ENCODE results near the gene PDCL2. TPM values are rescaled to one million over a fixed set of nuclear protein-coding genes. Genes with fewer than 3 reads are reported as not detected.

Gene PDCL2, protein sequence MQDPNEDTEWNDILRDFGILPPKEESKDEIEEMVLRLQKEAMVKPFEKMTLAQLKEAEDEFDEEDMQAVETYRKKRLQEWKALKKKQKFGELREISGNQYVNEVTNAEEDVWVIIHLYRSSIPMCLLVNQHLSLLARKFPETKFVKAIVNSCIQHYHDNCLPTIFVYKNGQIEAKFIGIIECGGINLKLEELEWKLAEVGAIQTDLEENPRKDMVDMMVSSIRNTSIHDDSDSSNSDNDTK
- total RNA-seq (not detected), polyA plus RNA-seq (ENCODE audit: insufficient read depth, low read depth, low replicate concordance) (not detected)
- long read RNA-seq, donor 1, result 0 reads
- long read RNA-seq, donor 2, result 0 reads
- long read RNA-seq, donor 3, result 0 reads
- long read RNA-seq, donor 4, result 0 reads
- long read RNA-seq, donor 5, result 0 reads
- long read RNA-seq, donor 6, result 0 reads
- long read RNA-seq, donor 7, result 0 reads
- long read RNA-seq, donor 8, result 0 reads
- long read RNA-seq, donor 9, result 0 reads
- long read RNA-seq, donor 10, result 0 reads

DNA sequence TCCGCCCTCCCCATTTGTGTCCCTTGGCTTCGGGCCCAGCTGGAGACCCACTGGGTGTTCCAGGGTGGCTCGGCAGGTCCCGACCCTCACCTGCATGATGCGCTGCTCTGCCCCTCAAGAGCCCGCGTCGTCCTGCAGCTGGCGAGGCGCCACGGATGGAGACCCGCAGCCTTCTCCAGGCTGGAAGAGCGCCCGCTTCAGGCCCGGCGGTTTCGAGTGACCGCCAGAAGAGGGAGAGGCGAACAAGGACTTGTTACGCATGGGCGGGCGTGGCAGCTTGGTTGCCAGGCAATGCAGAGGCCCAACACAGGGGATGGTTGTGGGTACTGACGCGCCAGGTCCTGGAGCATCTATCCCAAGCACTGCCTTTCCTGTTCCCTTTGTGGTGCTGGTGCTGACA, at the start of gene PDCL2:
Gene PDCL2, minus strand, starts transcription at position 232 of the 400 bp plus-strand sequence. Its CDS starts 136 bp downstream, at position 96.
- Histone ChIP-seq H3K36me3 (ENCODE audit: control insufficient read depth in 2 of 3, insufficient read depth in 3 of 3, low read length in 3 of 3) (no peaks in the 10 kb centered on the region), H3K4me3 (ENCODE audit: low read length in 3 of 3) (no peak within 1 kb of the TSS), H3K27me3 (ENCODE audit: control insufficient read depth, insufficient read depth, low read length) (no peaks in the 10 kb centered on the region), H3K4me1 (ENCODE audit: control insufficient read depth in 2 of 3, insufficient read depth in 2 of 3, low read depth in 1 of 3, low read length in 3 of 3) (no peaks in the 10 kb centered on the region), H3K9ac (ENCODE audit: low read length in 3 of 3) (no peak within 1 kb of the TSS), H3K9me3 (ENCODE audit: control insufficient read depth in 2 of 3, insufficient read depth in 1 of 3, low read length in 3 of 3) (peaks cover 0 to 3% (median 0%) of the 10 kb centered on the region in 3 donors), H3K27ac (ENCODE audit: low read depth in 2 of 2, low read length in 2 of 2) (no peak within 1 kb of the TSS)
- intact Hi-C loops (cut with DNase I), result no loop called here
- TF ChIP-seq CTCF (IDR thresholded peaks at IDR 0.05; ENCODE audit: borderline replicate concordance, extremely low read depth, insufficient read depth), result no peak
- peak in 1 of 5 donors; percentile 9 for DNase-seq
- FAIRE-seq, result no peak

DNA sequence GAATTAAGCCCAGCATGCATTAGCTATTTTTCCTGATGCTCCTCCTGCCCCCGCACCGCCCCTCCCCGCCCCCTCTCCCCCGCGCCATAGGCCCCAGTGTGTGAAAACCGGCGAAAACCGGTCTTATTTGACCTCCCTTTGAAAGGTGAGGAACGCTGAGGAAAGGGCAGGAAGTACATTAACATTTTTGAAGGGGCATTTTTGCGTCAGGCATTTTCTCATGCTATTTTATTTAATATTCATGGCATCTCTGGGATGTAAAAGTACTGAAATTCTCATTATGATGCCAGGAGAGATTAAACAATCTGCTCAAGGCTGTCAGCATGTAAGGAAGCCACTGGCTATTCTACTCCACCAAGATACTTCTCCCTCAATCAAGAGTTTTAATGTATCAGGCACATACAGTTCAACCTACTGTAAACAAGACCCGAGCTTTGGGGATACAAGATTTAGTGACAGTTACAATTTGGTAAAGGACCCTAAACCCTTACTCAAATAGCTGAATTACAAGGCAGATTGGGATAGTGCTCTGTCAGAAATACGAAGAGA, 45.3 kb upstream of the PDCL2 start:
- Histone ChIP-seq H3K27me3 (ENCODE audit: control insufficient read depth, insufficient read depth, low read length) (peaks cover 8% of the 10 kb centered on the region), H3K4me1 (ENCODE audit: control insufficient read depth in 2 of 3, insufficient read depth in 2 of 3, low read depth in 1 of 3, low read length in 3 of 3) (peaks cover 0 to 7% (median 3%) of the 10 kb centered on the region in 3 donors), H3K27ac (ENCODE audit: low read depth in 2 of 2, low read length in 2 of 2) (no peak overlapping the region), H3K4me3 (ENCODE audit: low read length in 3 of 3) (no peak overlapping the region), H3K9me3 (ENCODE audit: control insufficient read depth in 2 of 3, insufficient read depth in 1 of 3, low read length in 3 of 3) (no peaks in the 10 kb centered on the region), H3K9ac (ENCODE audit: low read length in 3 of 3) (no peak overlapping the region), H3K36me3 (ENCODE audit: control insufficient read depth in 2 of 3, insufficient read depth in 3 of 3, low read length in 3 of 3) (no peaks in the 10 kb centered on the region)
- FAIRE-seq (no peak), DNase-seq (peak in 4 of 5 donors; percentile 60 to 74 (median 66))
- TF ChIP-seq CTCF (IDR thresholded peaks at IDR 0.05; ENCODE audit: borderline replicate concordance, extremely low read depth, insufficient read depth), result no peak
- intact Hi-C loops (cut with DNase I), result no loop called here

DNA sequence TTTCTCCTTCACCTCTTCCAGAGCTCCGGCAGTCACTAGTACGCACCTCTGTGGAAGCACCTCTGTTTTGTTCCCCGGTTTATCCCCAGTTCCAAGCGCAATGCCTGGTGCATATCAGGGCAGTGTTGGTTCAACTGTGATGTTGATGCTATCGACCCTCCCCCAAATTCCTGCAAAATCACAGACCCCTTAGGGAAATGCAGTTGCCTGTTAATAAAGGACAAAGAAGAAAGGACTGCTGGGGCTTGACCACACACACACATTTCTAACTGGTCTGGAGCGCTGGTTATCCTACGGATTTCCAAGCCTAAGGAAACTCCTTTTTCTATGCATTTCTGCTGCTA, 44.6 kb upstream of the PDCL2 start:
- peak overlapping the region in 1 of 3 donors; percentile 21 for H3K9ac ChIP-seq (ENCODE audit: low read length in 3 of 3)

More for the DNA sequence above, 44.6 kb upstream of the PDCL2 start:
- no peak for FAIRE-seq
- peak overlapping the region; percentile 27 to 47 (median 28) for H3K4me3 ChIP-seq (ENCODE audit: low read length in 3 of 3)
- no peaks in the 10 kb centered on the region for H3K9me3 ChIP-seq (ENCODE audit: control insufficient read depth in 2 of 3, insufficient read depth in 1 of 3, low read length in 3 of 3)
- peaks cover 8% of the 10 kb centered on the region for H3K27me3 ChIP-seq (ENCODE audit: control insufficient read depth, insufficient read depth, low read length)
- intact Hi-C loops (cut with DNase I), result no loop called here
- H3K27ac ChIP-seq (ENCODE audit: low read depth in 2 of 2, low read length in 2 of 2), result no peak overlapping the region
- no peaks in the 10 kb centered on the region for H3K36me3 ChIP-seq (ENCODE audit: control insufficient read depth in 2 of 3, insufficient read depth in 3 of 3, low read length in 3 of 3)
- no peak for TF ChIP-seq CTCF (IDR thresholded peaks at IDR 0.05; ENCODE audit: borderline replicate concordance, extremely low read depth, insufficient read depth)
- peaks cover 0 to 7% (median 3%) of the 10 kb centered on the region in 3 donors for H3K4me1 ChIP-seq (ENCODE audit: control insufficient read depth in 2 of 3, insufficient read depth in 2 of 3, low read depth in 1 of 3, low read length in 3 of 3)
- peak in 4 of 5 donors; percentile 12 to 58 (median 36) for DNase-seq
